Stomach (tissue), 19 donors: ENCODE results near the gene CC2D2B. TPM values are rescaled to one million over a fixed set of nuclear protein-coding genes. Genes with fewer than 3 reads are reported as not detected.
A peak's percentile ranks its signal among the peaks of the same experiment; 100 is the strongest.

Experiments used
- DNase-seq, 2 donors: peaks; one replicate each; pipeline versions ENCODE4 v3.0.0 to v3.0.0-alpha.2; 2013 to 2019
- H3K27ac ChIP-seq, 5 donors: fragments of 200-600 bp in 4 of 5; sonication (generic) in 4 of 5; one replicate each; pipeline ENCODE4 v1.5.1; 2013 to 2019; ENCODE audit warnings: mild to moderate bottlenecking in 1 of 5, moderate library complexity in 1 of 5
- H3K27me3 ChIP-seq, 3 donors: fragments of 200-600 bp; sonication (generic); one replicate each; pipeline ENCODE4 v1.5.1; 2017 to 2019; ENCODE audit warnings: mixed run types in 1 of 3
- H3K36me3 ChIP-seq, 4 donors: fragments of 200-600 bp; sonication (generic); 1 replicate in 3 of 4; 2 replicates in 1 of 4; pipeline ENCODE4 v1.5.1; 2016 to 2019
- H3K4me1 ChIP-seq, 4 donors: fragments of 200-600 bp; sonication (generic); one replicate each; pipeline ENCODE4 v1.5.1; 2016 to 2019
- H3K4me3 ChIP-seq, 4 donors: fragments of 200-600 bp; sonication (generic) in 3 of 4; one replicate each; pipeline ENCODE4 v1.5.1; 2016 to 2019; ENCODE audit warnings: mild to moderate bottlenecking in 1 of 4
- H3K9me3 ChIP-seq, 4 donors: fragments of 200-600 bp; sonication (generic); one replicate each; pipeline ENCODE4 v1.5.1; 2016 to 2019
- CTCF ChIP-seq, 7 experiments: fragments of 450-650 bp in 4 of 7; fragments of 200-600 bp in 3 of 7; sonication (generic) in 3 of 7; IDR thresholded peaks; one replicate each; pipeline ENCODE4 v1.5.1; 2016 to 2019; ENCODE audit warnings: antibody characterized with exemption in 7 of 7, control low read depth in 2 of 7, mild to moderate bottlenecking in 1 of 7
- EP300 ChIP-seq: sonication (generic); formaldehyde crosslinking; IDR thresholded peaks from one replicate; pipeline ENCODE4 v1.6.1; 2017; ENCODE audit warnings: antibody characterized with exemption
- POLR2A ChIP-seq, 4 donors: fragments of 450-650 bp; IDR thresholded peaks; one replicate each; pipeline ENCODE4 v1.6.1; 2016; ENCODE audit warnings: antibody characterized with exemption in 4 of 4, control low read depth in 2 of 4, mild to moderate bottlenecking in 1 of 4, moderate library complexity in 1 of 4
- POLR2AphosphoS5 ChIP-seq, 3 donors: sonication (generic); formaldehyde crosslinking; IDR thresholded peaks; one replicate each; pipeline ENCODE4 v1.6.1; 2016; ENCODE audit warnings: antibody characterized with exemption in 3 of 3
- WGBS, 5 donors: extraction: QIAGEN DNeasy Blood & Tissue Kit in 3 of 5; methylation state at CpG; one replicate each; pipeline versions ENCODE4 v1.1.5 to v1.1.7; 2013 to 2018; 5-methylcytosine and 5-hydroxymethylcytosine counted together
- intact Hi-C: fragments of 100-400 bp; cut with DNase I; formaldehyde crosslinking; loops from one replicate; pipeline ENCODE4 v1.15.1; 2023; ENCODE audit warnings: low total_unique reads
- long read RNA-seq, 10 donors: transcript quantifications; one replicate each; lab custom pipeline, GENCODE V29; 2026
- polyA plus RNA-seq, 3 donors: library from polyadenylated mRNA; stranded (reverse); fragments of 200-250 nt; gene quantifications; one replicate each; pipeline ENCODE4 v1.2.3, GENCODE V29; 2013
- total RNA-seq, 5 donors: library from RNA; depleted of rRNA; stranded (reverse); fragments of >200 nt; gene quantifications; one replicate each; pipeline versions ENCODE4 v1.1.0 to v1.2.3, GENCODE V29; 2014 to 2016
- donor health status: healthy with polysubstance abuse.
- donor health status: Bipolar disorder and iron deficiency.
- donor health status: healthy.

The CC2D2B gene, protein sequence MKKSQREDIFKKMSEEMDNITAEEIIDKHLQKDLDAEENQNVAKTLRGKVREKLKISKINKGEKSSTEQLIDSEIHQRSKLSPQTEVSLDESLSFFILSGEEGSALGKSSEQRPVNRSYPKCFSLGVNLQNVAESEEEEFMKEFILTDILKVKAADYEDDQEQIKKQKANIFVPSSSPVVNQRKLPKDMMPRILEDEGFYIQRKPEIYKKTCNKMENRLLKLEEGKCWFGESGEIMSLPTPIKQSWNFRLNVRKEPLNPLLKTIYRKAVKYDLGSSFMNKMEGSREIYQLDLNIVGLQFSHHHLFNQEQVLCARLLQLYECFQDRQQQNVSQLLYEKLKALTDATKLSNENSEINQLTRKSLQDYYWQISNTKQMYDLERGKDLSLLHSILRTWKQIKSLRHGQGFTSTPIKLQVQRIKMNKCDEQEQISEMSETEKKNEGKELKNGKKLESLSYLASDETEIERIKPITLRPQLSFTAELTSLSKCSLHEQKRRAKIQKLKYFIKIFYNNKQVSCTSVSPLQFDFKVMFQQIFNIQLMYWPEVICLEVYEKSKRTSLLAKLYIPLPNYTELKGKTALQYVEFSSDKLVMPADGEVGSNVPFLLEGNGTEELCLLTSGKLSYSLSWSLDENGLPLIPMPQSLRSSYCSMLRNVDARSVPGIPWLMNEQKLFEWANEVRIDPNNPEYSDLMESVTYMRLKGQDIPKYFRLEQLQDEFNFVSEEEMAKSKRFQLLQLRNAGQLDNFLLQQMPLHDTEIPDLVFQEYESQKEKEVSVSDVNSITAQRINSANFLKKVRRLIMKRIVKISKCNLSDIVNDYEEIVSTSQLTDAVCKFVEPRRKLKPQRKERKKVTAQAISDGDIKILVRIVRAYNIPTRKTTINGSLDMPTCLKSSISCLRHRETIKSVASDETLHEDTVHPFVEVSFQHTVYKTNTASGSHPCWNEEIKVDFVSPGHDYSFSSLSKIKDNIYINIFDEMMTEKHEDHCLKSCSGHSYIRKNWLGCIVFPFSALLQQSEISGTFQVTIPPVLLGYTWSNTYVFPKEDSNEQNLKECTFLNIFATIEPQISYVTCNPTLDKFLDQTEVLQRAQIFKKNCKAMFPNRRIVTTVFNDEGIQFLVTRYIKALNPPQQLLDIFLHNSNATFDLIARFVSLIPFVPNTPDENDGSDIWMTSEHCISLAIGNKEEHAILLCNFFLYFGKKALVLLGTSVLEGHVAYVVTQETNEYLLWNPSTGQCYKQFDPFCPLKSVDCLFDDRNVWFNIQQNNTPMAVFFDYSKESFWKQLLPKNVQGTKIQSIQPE (N-terminal part only)
- total RNA-seq, result 1 to 10 TPM in 3 of 5 donors, not detected in 2; 1.2 to 9.2 (median 5.1) TPM
- polyA plus RNA-seq, result under 1 TPM in 2 of 3 donors, not detected in 1; 0.12 to 0.18 TPM
- long read RNA-seq, donor 1, result 0 reads
- long read RNA-seq, donor 2, result 0 reads
- long read RNA-seq, donor 3, result 0 reads
- long read RNA-seq, donor 4, result 0 reads
- long read RNA-seq, donor 5, result 0 reads
- long read RNA-seq, donor 6, result 0 reads
- long read RNA-seq, donor 7, result 0 reads
- long read RNA-seq, donor 8, result 0 reads
- long read RNA-seq, donor 9, result 0 reads
- long read RNA-seq, donor 10, result 0 reads

- 0 to 1% (median 0%) methylated on average over 15 to 69 of the region's 69 CpGs for WGBS, 5 donors
- no peaks in the 10 kb centered on the region for H3K9me3 ChIP-seq
- peak; percentile 84 to 93 for DNase-seq
- intact Hi-C loops, result no loop called here
- H3K27ac ChIP-seq, result peak within 1 kb of the TSS; percentile 77 to 91 (median 88)
- no peaks in the 10 kb centered on the region for H3K27me3 ChIP-seq
- peak in 1 of 7 experiments; percentile 14 for TF ChIP-seq CTCF (IDR thresholded peaks at IDR 0.05)
- TF ChIP-seq EP300, result no peak
- peak; percentile 1 to 53 (median 5) for TF ChIP-seq POLR2AphosphoS5 (IDR thresholded peaks at IDR 0.05)
- no peak for TF ChIP-seq POLR2A (IDR thresholded peaks at IDR 0.05)
- peaks cover 3 to 11% (median 6%) of the 10 kb centered on the region in 4 donors for H3K4me1 ChIP-seq
- H3K36me3 ChIP-seq, result peaks cover 0 to 18% (median 10%) of the 10 kb centered on the region in 4 donors
- H3K4me3 ChIP-seq, result peak within 1 kb of the TSS; percentile 56 to 82 (median 78)
Observed at GRCh38 chr10:95907456-95908253, at the start of gene CC2D2B. CC2D2B (plus strand) TSS chr10:95907975; CDS start chr10:95911324, 3,349 bp downstream.

DNA sequence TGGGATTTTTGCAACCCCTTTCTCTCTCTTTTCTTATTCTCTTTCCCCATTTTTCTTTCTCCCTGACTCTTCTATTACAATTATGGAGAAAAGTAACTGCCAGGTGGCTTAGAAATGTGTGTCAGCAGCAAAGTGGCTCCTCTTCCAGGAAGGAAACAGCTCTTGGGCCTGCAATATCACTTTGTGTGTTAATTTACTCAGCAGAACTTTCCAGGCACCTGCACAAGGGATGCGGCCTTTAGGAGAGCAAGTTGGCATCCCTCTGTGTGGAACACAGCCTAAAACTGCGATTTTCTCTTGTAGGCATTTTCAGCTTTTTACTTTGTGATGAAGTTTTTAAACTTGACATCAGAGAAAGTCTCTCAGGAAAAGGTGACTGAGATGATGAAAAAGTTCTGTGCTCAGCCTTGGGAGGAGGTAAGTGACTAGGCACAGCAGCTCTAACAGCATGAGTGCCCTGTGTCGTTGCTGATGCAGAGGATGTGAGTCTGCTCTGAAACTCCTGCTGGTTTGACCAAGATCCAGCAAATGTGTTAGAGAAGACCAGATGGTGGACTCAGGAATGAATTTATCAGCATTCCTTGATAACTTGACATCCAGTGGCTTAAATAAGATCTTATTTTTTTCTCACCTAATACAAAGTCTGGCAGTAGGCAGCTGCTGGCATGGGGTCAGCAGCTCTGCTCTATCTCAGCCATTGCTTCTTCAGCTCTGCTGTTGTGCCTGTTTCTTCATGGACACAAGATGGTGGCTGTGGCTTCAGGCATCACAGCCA is 47.4 kb upstream of the CC2D2B start:
- Histone ChIP-seq H3K4me1 (peaks cover 0 to 17% (median 5%) of the 10 kb centered on the region in 4 donors), H3K27me3 (no peaks in the 10 kb centered on the region), H3K27ac (peak overlapping the region in 1 of 5 donors; percentile 9), H3K9me3 (no peaks in the 10 kb centered on the region), H3K4me3 (no peak overlapping the region), H3K36me3 (peaks cover 0 to 17% (median 8%) of the 10 kb centered on the region in 4 donors)
- whole genome bisulfite sequencing, 5 donors, result 75 to 97% (median 85%) methylated on average over 3 of the region's 3 CpGs
- TF ChIP-seq POLR2A (IDR thresholded peaks at IDR 0.05) (no peak), CTCF (IDR thresholded peaks at IDR 0.05) (no peak), EP300 (no peak), POLR2AphosphoS5 (IDR thresholded peaks at IDR 0.05) (no peak)
- no peak for DNase-seq
- intact Hi-C loops, result no loop called here

GRCh38 chr10:95861386-95861785 is 46.4 kb upstream of the CC2D2B start:
- Histone ChIP-seq H3K4me3 (no peak overlapping the region), H3K36me3 (peaks cover 0 to 23% (median 10%) of the 10 kb centered on the region in 4 donors), H3K27me3 (no peaks in the 10 kb centered on the region), H3K27ac (no peak overlapping the region), H3K9me3 (no peaks in the 10 kb centered on the region), H3K4me1 (peaks cover 0 to 19% (median 8%) of the 10 kb centered on the region in 4 donors)
- no peak for TF ChIP-seq CTCF (IDR thresholded peaks at IDR 0.05)
- TF ChIP-seq EP300, result no peak
- TF ChIP-seq POLR2AphosphoS5 (IDR thresholded peaks at IDR 0.05), result no peak
- TF ChIP-seq POLR2A (IDR thresholded peaks at IDR 0.05), result no peak
- intact Hi-C loops, result no loop called here
- 87 to 97% (median 94%) methylated on average over 2 of the region's 2 CpGs for WGBS, 5 donors
- no peak for DNase-seq
